NCI-H2196 (cell line): ENCODE data around the gene C16orf78.

Experiments
- DNase-seq: peaks from one replicate; lab custom pipeline; 2025; ENCODE audit not compliant: unreplicated experiment; lab: John Stamatoyannopoulos, UW

Gene C16orf78

DNA sequence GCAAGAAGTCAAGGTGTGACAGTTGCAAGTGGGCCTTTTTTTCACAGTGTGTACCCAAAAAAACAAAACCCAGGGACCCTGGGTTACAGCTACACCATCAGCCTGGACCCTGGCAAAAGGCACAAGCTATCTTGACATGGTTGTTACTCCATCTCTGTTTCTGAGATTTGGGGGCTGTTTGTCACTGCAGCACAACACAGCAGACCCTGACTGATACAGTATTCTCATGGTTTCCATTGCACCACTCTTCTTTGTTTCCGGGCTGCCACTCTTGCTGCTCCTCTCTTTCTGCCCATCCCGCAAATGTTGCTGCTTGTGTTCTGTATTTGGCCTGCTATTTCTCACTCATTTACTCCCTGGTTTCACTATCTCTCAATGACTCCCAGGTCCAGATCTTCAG lies 55.2 kb downstream of the C16orf78 start:
- no peak for DNase-seq

DNA sequence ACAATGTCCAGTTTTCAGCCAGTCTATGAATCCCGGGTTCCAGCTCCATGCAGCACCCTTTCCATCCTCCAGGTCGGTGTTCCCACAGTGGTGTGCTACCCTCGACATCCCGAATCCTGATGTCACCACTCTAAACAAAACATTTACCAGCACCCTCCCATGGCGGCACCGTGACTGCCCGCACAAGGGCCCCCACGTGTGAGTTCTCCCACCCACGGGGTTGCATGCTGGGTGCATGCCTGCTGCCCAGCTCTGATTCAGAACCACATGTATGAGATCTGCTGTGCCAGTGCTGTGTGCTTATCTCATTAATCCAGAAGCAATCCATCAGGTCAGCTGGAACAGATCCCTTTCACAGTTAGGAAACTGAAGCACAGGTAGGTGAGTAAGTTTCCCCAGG lies 57.4 kb downstream of the C16orf78 start:
- no peak for DNase-seq

DNA sequence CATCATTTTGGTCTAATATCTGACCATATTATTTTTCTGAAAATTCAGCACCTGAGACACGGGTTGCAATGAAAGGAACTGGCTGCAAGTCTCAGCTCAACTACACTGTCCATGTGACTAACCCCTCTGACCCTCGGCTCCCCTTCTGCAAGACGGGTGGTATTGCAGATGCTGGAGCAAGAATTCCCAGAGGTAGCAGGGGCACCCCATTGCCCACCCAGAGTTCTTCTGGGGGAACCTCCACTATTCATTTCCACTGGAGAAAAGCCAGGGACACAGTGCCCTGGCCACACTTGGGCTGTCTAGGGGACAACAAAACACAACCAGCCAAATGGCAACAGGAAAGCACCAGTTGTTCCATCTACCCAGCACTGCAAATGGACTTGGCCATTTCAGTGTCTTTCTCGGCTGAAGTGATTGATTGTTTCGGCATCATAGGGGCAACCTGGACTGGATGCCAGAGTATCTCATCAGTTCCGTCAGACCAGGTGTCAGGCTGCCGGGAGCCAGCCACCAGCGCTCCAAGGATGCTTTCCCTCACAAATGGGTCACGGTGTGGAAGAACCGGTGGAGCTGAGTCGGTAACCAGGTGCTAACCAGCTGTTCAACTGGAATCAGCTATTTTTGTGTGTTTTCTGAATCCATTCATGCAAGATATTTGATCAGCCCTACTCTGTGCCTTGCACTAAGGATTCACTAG lies 58.1 kb downstream of the C16orf78 start:
- DNase-seq = no peak

DNA sequence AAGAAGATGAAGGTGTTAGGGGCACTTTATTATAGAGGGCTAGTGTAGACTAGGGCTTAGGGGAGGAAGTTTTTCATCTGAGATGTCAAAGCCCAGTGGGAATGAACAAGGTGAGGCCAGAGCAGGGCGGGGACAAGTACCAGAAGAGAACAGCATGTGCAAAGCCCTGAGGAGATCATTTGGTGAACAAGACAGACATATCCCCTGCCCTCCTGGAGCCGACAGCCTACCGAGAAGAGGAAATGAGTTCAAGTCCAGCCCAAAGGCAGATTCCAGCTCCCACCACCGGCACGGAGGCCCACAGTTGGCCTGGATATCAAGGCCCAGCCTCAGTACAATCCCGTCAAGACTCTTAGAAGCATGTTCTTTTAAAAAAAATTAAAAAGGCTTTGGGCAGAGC lies 61.1 kb downstream of the C16orf78 start:
- DNase-seq = no peak

DNA sequence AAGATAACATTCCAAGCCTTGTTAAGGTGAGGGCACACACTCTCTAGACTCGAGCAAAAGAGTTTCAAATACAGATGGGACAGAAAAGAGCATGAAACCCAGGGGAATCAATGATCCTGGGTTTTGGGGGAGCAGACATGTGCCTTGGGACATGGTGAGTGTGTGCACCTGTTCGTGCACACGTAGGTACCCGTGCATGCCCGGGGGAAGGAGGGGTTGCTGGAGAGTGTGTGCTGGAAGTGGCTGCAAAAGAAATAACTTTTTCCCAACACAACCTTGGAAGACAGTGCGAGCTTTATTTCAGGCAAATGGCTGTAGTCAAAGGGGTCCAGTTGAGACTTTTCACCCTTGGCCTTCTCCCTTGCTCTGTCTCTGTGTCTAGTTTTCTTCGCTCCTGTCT lies 62.6 kb downstream of the C16orf78 start:
- DNase-seq = no peak

DNA sequence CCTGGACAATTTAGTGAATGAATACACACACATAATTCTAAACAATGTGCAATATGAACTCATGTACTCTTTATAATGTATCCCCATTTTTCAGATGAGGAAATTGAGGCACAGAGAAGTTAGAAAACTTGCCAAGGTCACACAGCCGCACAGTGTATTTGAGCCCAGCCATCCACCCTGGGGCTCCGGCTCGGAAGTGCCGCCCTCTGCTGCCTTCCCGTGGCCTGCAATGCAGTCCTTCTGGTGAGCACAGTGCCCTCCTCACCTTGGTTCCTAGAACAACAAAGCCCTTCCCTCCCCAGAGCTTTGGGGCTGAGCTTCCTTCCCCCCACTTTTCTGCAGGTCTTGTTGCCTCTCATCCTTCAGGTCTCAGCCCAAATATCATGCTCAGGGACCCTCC lies 63.7 kb downstream of the C16orf78 start:
- DNase-seq = no peak

DNA sequence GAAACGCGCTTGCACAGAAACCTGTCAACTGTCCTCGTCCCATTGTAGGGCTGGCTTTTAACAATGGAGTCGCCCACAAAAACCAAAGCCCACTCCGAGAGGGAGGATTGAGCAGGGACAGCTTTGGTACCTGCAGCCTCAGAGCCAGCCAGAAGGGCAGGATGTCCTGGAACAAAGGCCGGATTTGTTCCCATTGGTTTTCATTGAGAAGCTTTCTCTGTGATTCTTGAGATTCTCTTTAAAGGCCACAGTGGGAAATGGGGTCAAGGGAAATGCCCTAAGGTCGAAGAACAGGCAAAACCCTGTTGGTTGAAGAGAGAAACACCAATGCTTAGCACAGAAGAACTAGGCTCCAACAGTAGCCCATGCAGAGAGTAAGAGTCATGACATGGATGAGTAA lies 65.4 kb downstream of the C16orf78 start:
- DNase-seq = no peak

DNA sequence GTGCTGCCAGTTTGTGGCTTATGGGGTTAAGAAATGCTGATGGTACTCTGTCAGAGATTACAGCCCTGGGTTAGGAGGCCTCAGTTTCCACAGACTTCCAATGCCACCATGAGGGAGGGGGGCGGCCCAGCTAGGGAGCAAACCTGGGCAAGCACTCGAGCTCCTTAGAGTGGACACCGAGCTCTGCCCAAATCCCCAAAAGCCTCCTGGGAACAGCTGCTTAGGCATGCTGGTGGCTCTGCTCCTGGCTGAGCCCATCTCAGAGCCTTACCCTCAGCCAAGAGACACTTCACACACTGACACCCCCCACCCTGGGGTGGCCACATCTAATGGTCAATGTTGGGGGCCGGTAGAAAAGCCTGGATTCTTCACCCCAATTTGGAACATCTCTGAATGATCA lies 66.1 kb downstream of the C16orf78 start:
- no peak for DNase-seq

DNA sequence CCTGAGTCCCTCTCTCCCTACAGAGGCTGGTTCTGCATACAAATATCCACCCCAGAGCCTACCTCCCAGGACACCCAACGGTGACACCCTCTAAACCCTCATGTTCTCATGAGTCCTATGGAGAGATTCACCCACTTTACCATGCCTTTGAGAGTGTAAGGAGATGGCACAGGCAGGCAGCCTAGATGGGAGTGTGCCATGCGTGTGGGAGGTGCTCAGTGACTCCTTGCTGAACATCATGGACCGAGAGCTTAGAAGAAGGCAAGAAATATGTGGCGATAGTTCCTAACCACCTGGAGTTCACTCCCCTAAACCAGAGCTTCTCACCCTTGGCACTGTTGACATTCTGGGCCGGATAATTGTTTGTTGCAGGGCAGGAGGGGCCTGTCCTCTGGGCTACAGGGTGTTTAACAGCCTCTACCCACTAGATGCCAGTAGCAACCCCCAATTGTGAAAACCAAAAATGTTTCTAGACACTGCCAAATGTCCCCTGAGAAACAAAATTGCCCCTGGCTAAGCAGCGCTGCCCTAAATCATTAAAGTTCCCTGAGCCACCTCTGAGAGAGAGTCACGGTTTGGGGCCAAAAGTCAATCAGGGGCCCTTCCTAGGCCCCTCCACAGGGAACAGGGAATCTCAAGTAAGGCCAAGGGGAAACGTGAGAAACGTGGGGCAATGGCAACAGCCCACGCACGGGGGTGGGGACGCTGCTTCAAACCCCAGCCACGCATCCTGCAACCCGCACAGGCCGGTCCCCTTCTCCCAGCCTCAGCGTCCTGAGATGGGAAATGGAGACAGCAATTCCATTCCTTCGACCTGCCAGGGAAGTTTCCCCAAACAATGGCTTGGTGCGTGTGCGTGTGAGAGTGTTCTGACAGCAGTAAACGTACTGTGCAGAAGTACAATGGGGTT lies 66.8 kb downstream of the C16orf78 start:
- DNase-seq = no peak

DNA sequence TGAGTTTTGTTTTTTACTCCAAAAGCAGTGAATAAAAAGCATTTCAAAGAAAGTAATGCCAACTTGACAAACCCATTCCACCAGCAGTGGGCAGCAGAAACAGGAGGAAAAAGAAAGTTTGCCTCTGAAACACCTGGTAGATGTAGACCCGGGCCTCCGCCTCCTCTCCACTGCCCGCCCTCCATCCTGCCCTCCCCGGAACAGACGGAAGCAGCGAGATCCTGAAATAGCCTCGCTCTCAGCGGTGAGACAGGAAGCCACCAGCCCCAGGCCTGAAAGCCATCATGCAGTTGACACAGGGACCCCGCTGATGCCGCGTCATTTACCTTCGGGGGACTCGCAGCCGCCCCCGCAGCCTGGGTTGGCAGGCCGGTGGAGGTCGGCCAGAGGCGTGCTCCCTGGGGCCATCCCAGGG lies 67.8 kb downstream of the C16orf78 start:
- no peak for DNase-seq

DNA sequence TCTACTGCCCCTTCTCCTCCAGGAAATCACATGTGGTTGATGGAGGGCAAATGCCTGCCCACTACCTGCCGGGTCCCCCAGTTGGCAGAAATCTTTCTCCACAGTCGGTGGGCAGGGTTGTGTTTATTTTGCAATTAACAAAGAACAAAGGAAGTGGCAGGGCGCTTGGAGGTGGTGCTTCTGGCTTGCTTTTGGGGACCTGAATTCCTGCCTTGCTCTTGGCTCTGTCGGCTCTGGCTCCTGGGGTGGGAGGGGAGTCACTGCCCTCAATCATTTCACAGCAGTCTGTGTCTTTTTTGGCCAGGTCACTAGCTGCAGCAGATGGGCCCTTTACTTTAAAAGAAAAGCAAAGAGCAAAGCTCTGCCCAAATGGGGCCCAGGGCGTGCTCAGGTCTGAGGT lies 69.2 kb downstream of the C16orf78 start:
- no peak for DNase-seq

DNA sequence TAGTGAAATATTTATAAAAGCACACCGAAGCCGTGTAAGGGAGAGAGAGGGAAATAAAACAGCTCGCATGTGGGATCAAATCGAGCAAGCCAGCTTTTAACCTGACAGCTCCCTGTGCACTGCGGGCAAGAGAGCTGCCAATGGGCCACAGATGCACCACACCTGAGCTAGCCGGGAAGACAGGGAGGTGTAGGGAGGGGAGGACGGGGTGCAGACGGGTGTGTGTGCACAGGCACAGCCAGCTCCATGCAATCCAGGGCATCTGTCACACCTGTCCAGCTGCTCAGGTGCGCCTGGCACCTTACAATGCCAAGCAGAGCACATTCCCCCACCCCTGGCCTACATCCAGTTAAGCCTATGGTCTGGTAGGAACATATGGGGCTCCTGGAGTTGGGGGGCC lies 70.0 kb downstream of the C16orf78 start:
- no peak for DNase-seq

DNA sequence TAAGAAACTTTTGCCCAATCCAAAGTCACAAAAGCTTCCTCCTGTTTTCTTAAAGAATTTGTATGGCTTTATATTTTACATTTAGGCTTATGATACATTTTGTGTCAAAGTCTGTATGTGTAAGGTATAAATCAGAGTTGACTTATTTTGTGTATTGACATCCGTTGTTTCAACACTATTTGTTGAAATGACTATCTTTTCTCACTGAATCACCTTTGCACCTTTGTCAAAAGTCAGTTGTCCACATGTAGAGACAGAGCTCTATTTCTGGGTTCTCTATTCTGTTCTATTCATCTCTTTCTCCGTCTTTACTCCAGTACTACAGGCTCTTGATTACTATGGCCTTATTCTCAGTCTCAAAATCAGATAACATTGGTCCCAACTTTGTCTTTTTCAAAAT lies 73.2 kb downstream of the C16orf78 start:
- DNase-seq = no peak
